HFFc6 (cell line): ENCODE results near the gene ATP9B. TPM values are rescaled to one million over a fixed set of nuclear protein-coding genes. Genes with fewer than 3 reads are reported as not detected.
A peak's percentile ranks its signal among the peaks of the same experiment; 100 is the strongest.
"Not testable (repeated sequence)": the region's sequence is repeated elsewhere in the genome, so short reads cannot be mapped to it uniquely, and the experiment has no call there.

Experiments used
- DNase-seq: peaks from one replicate; pipeline ENCODE4 v3.0.0-alpha.2; 2018
- H3K27ac Mint-ChIP-seq: 2 replicates; pipeline ENCODE4 v1.8.0; 2020; ENCODE audit warnings: mild to moderate bottlenecking, mixed read lengths
- H3K27me3 Mint-ChIP-seq: 2 replicates; pipeline ENCODE4 v1.8.0; 2021; ENCODE audit warnings: mild to moderate bottlenecking, moderate library complexity, mixed read lengths; ENCODE audit not compliant: insufficient read depth
- H3K36me3 Mint-ChIP-seq: 2 replicates; pipeline ENCODE4 v1.8.0; 2021; ENCODE audit warnings: low read depth, mixed read lengths
- H3K4me1 Mint-ChIP-seq: 2 replicates; pipeline ENCODE4 v1.8.0; 2020; ENCODE audit warnings: low read depth, mixed read lengths
- H3K4me3 Mint-ChIP-seq: 2 replicates; pipeline ENCODE4 v1.8.0; 2020; ENCODE audit warnings: mild to moderate bottlenecking, moderate library complexity, mixed read lengths
- H3K9me3 Mint-ChIP-seq: 2 replicates; pipeline ENCODE4 v1.8.0; 2020; ENCODE audit warnings: mild to moderate bottlenecking, mixed read lengths
- CTCF ChIP-seq: fragments of 200-600 bp; sonication (generic); IDR thresholded peaks from 2 replicates; pipeline ENCODE4 v1.5.0; 2021; ENCODE audit warnings: antibody characterized with exemption, mild to moderate bottlenecking
- total RNA-seq, 6 experiments: library from RNA; stranded (reverse); fragmentation: NEBNext Ultra II Directional; extraction: Animal tissue kit (Norgen Biotek cat#: 25700); gene quantifications; 2 replicates in 1 of 6; 3 replicates in 5 of 6; pipeline ENCODE4 v1.2.3, GENCODE V29; 2021

Gene ATP9B
- total RNA-seq, 6 experiments from 2014 or later, result 9.0 to 11.2 (median 10.5) TPM

- DNase-seq, result no peak
- Mint-ChIP-seq H3K4me3 (peak overlapping the region; percentile 93), H3K36me3 (peaks cover 14% of the 10 kb centered on the region; the same call in 1 of the 2 replicates), H3K4me1 (peaks cover 10% of the 10 kb centered on the region), H3K27me3 (no peaks in the 10 kb centered on the region; the same call in none of the 2 replicates), H3K27ac (peak overlapping the region; percentile 80), H3K9me3 (peaks cover 27% of the 10 kb centered on the region)
- no peak for TF ChIP-seq CTCF
Observed at GRCh38 chr18:79070486-79070885, 1.3 kb downstream of the ATP9B start.

- Mint-ChIP-seq H3K36me3 (peaks cover 9% of the 10 kb centered on the region; the same call in 1 of the 2 replicates), H3K27me3 (no peaks in the 10 kb centered on the region; the same call in 1 of the 2 replicates), H3K27ac (no peak overlapping the region), H3K4me1 (peaks cover 10% of the 10 kb centered on the region), H3K9me3 (peaks cover 22% of the 10 kb centered on the region), H3K4me3 (peak overlapping the region; percentile 93)
- no peak for TF ChIP-seq CTCF
- no peak for DNase-seq
Observed at GRCh38 chr18:79071037-79071436, 1.8 kb downstream of the ATP9B start.

- Mint-ChIP-seq H3K4me3 (no peak overlapping the region; the same call in 1 of the 2 replicates), H3K36me3 (peaks cover 9% of the 10 kb centered on the region; the same call in 1 of the 2 replicates), H3K9me3 (peaks cover 15% of the 10 kb centered on the region), H3K4me1 (peaks cover 10% of the 10 kb centered on the region), H3K27me3 (no peaks in the 10 kb centered on the region; the same call in 1 of the 2 replicates), H3K27ac (no peak overlapping the region)
- no peak for TF ChIP-seq CTCF
- DNase-seq, result no peak
Observed at GRCh38 chr18:79071503-79072210, 2.5 kb downstream of the ATP9B start.

GRCh38 chr18:79072655-79073054 lies 3.5 kb downstream of the ATP9B start:
- not testable (repeated sequence) for H3K4me3 Mint-ChIP-seq, H3K27ac Mint-ChIP-seq, H3K9me3 Mint-ChIP-seq, H3K27me3 Mint-ChIP-seq, DNase-seq, H3K36me3 Mint-ChIP-seq, H3K4me1 Mint-ChIP-seq

- no peaks in the 10 kb centered on the region for H3K4me1 Mint-ChIP-seq
- TF ChIP-seq CTCF, result no peak
- DNase-seq, result no peak
- H3K4me3 Mint-ChIP-seq, result no peak overlapping the region
- no peaks in the 10 kb centered on the region for H3K27me3 Mint-ChIP-seq
- H3K36me3 Mint-ChIP-seq, result peaks cover 39% of the 10 kb centered on the region
- H3K27ac Mint-ChIP-seq, result no peak overlapping the region
- H3K9me3 Mint-ChIP-seq, result no peaks in the 10 kb centered on the region
Observed at GRCh38 chr18:79077181-79077580, 8.0 kb downstream of the ATP9B start.

GRCh38 chr18:79078791-79079190 lies 9.6 kb downstream of the ATP9B start:
- H3K9me3 Mint-ChIP-seq, H3K27ac Mint-ChIP-seq, H3K4me1 Mint-ChIP-seq, H3K4me3 Mint-ChIP-seq, DNase-seq, H3K27me3 Mint-ChIP-seq: not testable (repeated sequence)
- H3K36me3 Mint-ChIP-seq, result peaks cover 45% of the 10 kb centered on the region
